ENCODE results near the gene MLF2. TPM values are rescaled to one million over a fixed set of nuclear protein-coding genes. Genes with fewer than 3 reads are reported as not detected.
"Not testable (repeated sequence)": the region's sequence is repeated elsewhere in the genome, so short reads cannot be mapped to it uniquely, and the experiment has no call there.

MLF2 gene
- total RNA-seq, 1 experiment from 2014 or later, result 175 TPM

DNA sequence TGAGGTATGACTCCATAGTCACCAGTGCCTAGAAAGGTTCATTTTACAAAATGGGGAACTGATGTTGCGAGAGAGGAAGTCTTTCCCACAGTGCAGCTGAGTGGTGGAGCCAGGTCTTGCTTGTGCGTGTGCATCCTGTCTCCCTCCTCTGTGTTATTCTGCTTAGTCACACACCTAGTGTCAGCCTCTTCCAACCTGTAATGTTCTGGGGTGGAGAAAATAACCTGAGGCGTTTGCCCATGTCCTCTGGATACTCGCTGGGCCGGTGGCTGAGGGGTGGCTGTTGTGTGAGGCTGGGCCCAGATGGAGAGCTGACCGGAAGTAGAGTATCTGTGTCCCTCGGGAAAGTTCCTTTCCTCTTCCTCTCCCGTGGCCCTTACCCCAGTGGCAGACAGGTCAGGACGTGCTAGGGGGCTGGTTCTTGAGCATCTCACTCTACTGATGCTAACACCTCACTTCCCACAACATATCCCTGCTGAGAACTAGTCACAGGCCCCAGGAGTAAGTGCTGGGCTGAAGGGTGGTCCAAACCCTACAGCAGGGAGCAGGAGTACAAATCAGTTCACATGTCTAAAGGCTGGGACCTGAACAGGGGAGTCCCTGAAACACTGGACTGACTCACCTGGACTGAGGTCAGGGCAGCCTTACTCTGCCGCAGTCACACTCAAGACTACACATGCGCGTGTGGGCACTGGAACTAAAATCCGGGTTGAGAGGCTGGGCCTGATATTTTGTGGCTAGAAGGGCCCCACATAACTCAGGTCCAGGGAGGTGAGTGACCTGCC, 7.0 kb downstream of the MLF2 start:
- Histone ChIP-seq H3K27ac (ENCODE audit: low read length) (no peak overlapping the region), H3K4me1 (ENCODE audit: control insufficient read depth, insufficient read depth, low read length) (no peaks in the 10 kb centered on the region), H3K9me3 (ENCODE audit: control insufficient read depth, insufficient read depth, low read depth, low read length) (no peaks in the 10 kb centered on the region), H3K27me3 (ENCODE audit: control insufficient read depth, insufficient read depth, low read length) (no peaks in the 10 kb centered on the region), H3K36me3 (ENCODE audit: control insufficient read depth, insufficient read depth, low read length) (peaks cover 4% of the 10 kb centered on the region; the same call in 1 of the 2 replicates), H3K4me3 (ENCODE audit: low read depth in 2 of 2, low read length in 2 of 2) (no peak overlapping the region)
- intact Hi-C loops (cut with micrococcal nuclease; ENCODE audit: unreplicated experiment) (no loop called here), in situ Hi-C loops (cut with HindIII; ENCODE audit: low pct_unique_long_range_greater_than_20kb, low sequenced_read_pairs) (no loop called here)
- TF ChIP-seq SIN3A (IDR thresholded peaks at IDR 0.05; ENCODE audit: borderline replicate concordance, insufficient read depth, low read depth, low read length), result no peak
- no peak for TF ChIP-seq CTCF (IDR thresholded peaks at IDR 0.05)
- TF ChIP-seq POLR2AphosphoS5 (IDR thresholded peaks at IDR 0.05; ENCODE audit: low read depth, low read length), result no peak
- TF ChIP-seq REST (IDR thresholded peaks at IDR 0.05; ENCODE audit: insufficient read depth in 1 of 2, low read depth in 2 of 2, low read length in 1 of 2), result no peak
- no peak for TF ChIP-seq TCF7L2 (IDR thresholded peaks at IDR 0.05; ENCODE audit: low read depth, low read length)
- peak; percentile 54 for ATAC-seq
- POLR2A ChIA-PET, result no interaction called here
- DNase-seq (ENCODE audit: low read depth, low spot score), result no peak
- no TSS peak for BruUV-seq (replicated peaks)
- CTCF ChIA-PET, result interaction anchor here (0.6 kb wide), 1 partner anchor 38 kb away, joined by 13 read pairs; no protein-coding TSS in a partner anchor

- H3K27me3 ChIP-seq (ENCODE audit: control insufficient read depth, insufficient read depth, low read length); ATAC-seq; H3K9me3 ChIP-seq (ENCODE audit: control insufficient read depth, insufficient read depth, low read depth, low read length); H3K36me3 ChIP-seq (ENCODE audit: control insufficient read depth, insufficient read depth, low read length); H3K4me3 ChIP-seq (ENCODE audit: low read depth in 2 of 2, low read length in 2 of 2); H3K27ac ChIP-seq (ENCODE audit: low read length); BruUV-seq (replicated peaks); intact Hi-C loops (cut with micrococcal nuclease; ENCODE audit: unreplicated experiment); in situ Hi-C loops (cut with HindIII; ENCODE audit: low pct_unique_long_range_greater_than_20kb, low sequenced_read_pairs); CTCF ChIA-PET; H3K4me1 ChIP-seq (ENCODE audit: control insufficient read depth, insufficient read depth, low read length); DNase-seq (ENCODE audit: low read depth, low spot score): not testable (repeated sequence)
- POLR2A ChIA-PET, result interaction anchor here (0.5 kb wide), 1 partner anchor 24 kb away, joined by 7 read pairs; no protein-coding TSS in a partner anchor
These were observed 9.6 kb downstream of the MLF2 start for GRCh38 chr12:6743300-6743699.

DNA sequence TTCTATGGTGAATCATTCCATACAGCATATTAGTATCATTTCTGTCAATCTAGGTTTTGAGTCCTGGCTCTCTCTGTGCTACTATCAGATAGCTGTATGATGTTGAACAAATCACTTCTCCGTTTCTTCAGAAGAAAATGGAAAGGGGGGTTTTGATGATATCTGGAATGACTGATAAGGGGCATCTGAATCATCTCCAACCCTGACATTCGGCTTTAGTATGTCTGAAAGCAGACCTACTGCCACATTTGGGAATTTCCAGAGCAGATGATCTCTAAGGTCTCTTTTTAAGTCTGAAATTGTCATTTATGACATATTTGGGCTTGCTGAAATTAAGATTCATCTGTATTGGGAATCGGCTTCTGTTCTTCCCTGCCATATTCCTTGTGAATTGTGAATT, 10.1 kb downstream of the MLF2 start:
- DNase-seq (ENCODE audit: low read depth, low spot score) (no peak), ATAC-seq (no peak)
- intact Hi-C loops (cut with micrococcal nuclease; ENCODE audit: unreplicated experiment), result no loop called here
- no peaks in the 10 kb centered on the region for H3K36me3 ChIP-seq (ENCODE audit: control insufficient read depth, insufficient read depth, low read length)
- BruUV-seq (replicated peaks), result no TSS peak
- POLR2A ChIA-PET, result interaction anchor here (0.6 kb wide), 1 partner anchor 17 kb away, joined by 7 read pairs; no protein-coding TSS in a partner anchor
- in situ Hi-C loops (cut with HindIII; ENCODE audit: low pct_unique_long_range_greater_than_20kb, low sequenced_read_pairs), result no loop called here
- H3K9me3 ChIP-seq (ENCODE audit: control insufficient read depth, insufficient read depth, low read depth, low read length), result no peaks in the 10 kb centered on the region
- no peaks in the 10 kb centered on the region for H3K27me3 ChIP-seq (ENCODE audit: control insufficient read depth, insufficient read depth, low read length)
- no peak overlapping the region for H3K4me3 ChIP-seq (ENCODE audit: low read depth in 2 of 2, low read length in 2 of 2)
- CTCF ChIA-PET, result no interaction called here
- H3K27ac ChIP-seq (ENCODE audit: low read length), result no peak overlapping the region
- H3K4me1 ChIP-seq (ENCODE audit: control insufficient read depth, insufficient read depth, low read length), result no peaks in the 10 kb centered on the region
- TF ChIP-seq TCF7L2 (IDR thresholded peaks at IDR 0.05; ENCODE audit: low read depth, low read length) (no peak), REST (IDR thresholded peaks at IDR 0.05; ENCODE audit: insufficient read depth in 1 of 2, low read depth in 2 of 2, low read length in 1 of 2) (no peak), SIN3A (IDR thresholded peaks at IDR 0.05; ENCODE audit: borderline replicate concordance, insufficient read depth, low read depth, low read length) (no peak), POLR2AphosphoS5 (IDR thresholded peaks at IDR 0.05; ENCODE audit: low read depth, low read length) (no peak), CTCF (IDR thresholded peaks at IDR 0.05) (no peak)
